Subcutaneous abdominal adipose tissue (tissue), 5 donors: Measurements from ENCODE around the gene ITSN2.
"Not testable (repeated sequence)": the region's sequence is repeated elsewhere in the genome, so short reads cannot be mapped to it uniquely, and the experiment has no call there.

Experiments used
- H3K27ac ChIP-seq: one replicate; pipeline ENCODE4 v1.7.0; 2013; ENCODE audit warnings: low read depth, mild to moderate bottlenecking, inconsistent platforms, low read length, moderate library complexity
- H3K27me3 ChIP-seq, 5 donors: one replicate each; pipeline ENCODE4 v1.7.0; 2013; ENCODE audit warnings: low read length in 5 of 5, inconsistent platforms in 1 of 5; ENCODE audit not compliant: control insufficient read depth in 5 of 5, insufficient read depth in 4 of 5
- H3K36me3 ChIP-seq, 5 donors: one replicate each; pipeline ENCODE4 v1.7.0; 2013; ENCODE audit warnings: low read length in 5 of 5; ENCODE audit not compliant: control insufficient read depth in 5 of 5, insufficient read depth in 5 of 5
- H3K4me1 ChIP-seq, 5 donors: one replicate each; pipeline ENCODE4 v1.7.0; 2013; ENCODE audit warnings: low read length in 5 of 5, mild to moderate bottlenecking in 3 of 5, moderate library complexity in 1 of 5; ENCODE audit not compliant: control insufficient read depth in 5 of 5, insufficient read depth in 5 of 5
- H3K4me3 ChIP-seq, 5 donors: one replicate each; pipeline ENCODE4 v1.7.0; 2013; ENCODE audit warnings: low read length in 5 of 5, low read depth in 1 of 5
- H3K9ac ChIP-seq, 5 donors: one replicate each; pipeline ENCODE4 v1.7.0; 2013; ENCODE audit warnings: low read length in 5 of 5, mild to moderate bottlenecking in 4 of 5, moderate library complexity in 3 of 5
- H3K9me3 ChIP-seq, 5 donors: one replicate each; pipeline ENCODE4 v1.7.0; 2013; ENCODE audit warnings: low read length in 5 of 5; ENCODE audit not compliant: control insufficient read depth in 5 of 5
- donor health status: healthy.
- donor health status: healthy.
- donor health status: healthy.
- donor health status: healthy.
- donor health status: healthy.

The ITSN2 gene

GRCh38 chr2:24365051-24365450 is 4.7 kb upstream of the ITSN2 start:
- Histone ChIP-seq H3K27me3 (no peaks in the 10 kb centered on the region), H3K4me3 (peak overlapping the region in 2 of 5 donors; percentile 3 to 24), H3K4me1 (peaks cover 6 to 25% (median 24%) of the 10 kb centered on the region in 5 donors), H3K27ac (peak overlapping the region; percentile 80), H3K9me3 (no peaks in the 10 kb centered on the region), H3K36me3 (no peaks in the 10 kb centered on the region), H3K9ac (peak overlapping the region in 3 of 5 donors; percentile 1 to 60 (median 35))

- Histone ChIP-seq H3K9me3 (no peaks in the 10 kb centered on the region), H3K27me3 (no peaks in the 10 kb centered on the region), H3K4me1 (peaks cover 6 to 38% (median 37%) of the 10 kb centered on the region in 5 donors), H3K9ac (no peak overlapping the region), H3K36me3 (no peaks in the 10 kb centered on the region), H3K4me3 (no peak overlapping the region), H3K27ac (no peak overlapping the region)
These were observed 3.0 kb upstream of the ITSN2 start for GRCh38 chr2:24363301-24363700.

GRCh38 chr2:24362253-24362652 is 1.9 kb upstream of the ITSN2 start:
- H3K9ac ChIP-seq: peak overlapping the region in 1 of 5 donors; percentile 1

GRCh38 chr2:24360963-24361330 is 611 bp upstream of the ITSN2 start:
- Histone ChIP-seq H3K27me3 (no peaks in the 10 kb centered on the region), H3K4me3 (peak overlapping the region; percentile 58 to 95 (median 86)), H3K36me3 (no peaks in the 10 kb centered on the region), H3K27ac (peak overlapping the region; percentile 86), H3K9ac (peak overlapping the region in 4 of 5 donors; percentile 86 to 95 (median 90)), H3K4me1 (peaks cover 6 to 38% (median 34%) of the 10 kb centered on the region in 5 donors), H3K9me3 (no peaks in the 10 kb centered on the region)

More at GRCh38 chr2:24362253-24362652, 1.9 kb upstream of the ITSN2 start:
- Histone ChIP-seq H3K9me3 (no peaks in the 10 kb centered on the region), H3K4me3 (no peak overlapping the region), H3K4me1 (peaks cover 6 to 40% (median 37%) of the 10 kb centered on the region in 5 donors), H3K27ac (no peak overlapping the region), H3K27me3 (no peaks in the 10 kb centered on the region), H3K36me3 (no peaks in the 10 kb centered on the region)

- H3K27me3 ChIP-seq: no peaks in the 10 kb centered on the region
- peaks cover 0 to 30% (median 23%) of the 10 kb centered on the region in 5 donors for H3K4me1 ChIP-seq
- peak overlapping the region; percentile 81 to 95 (median 89) for H3K9ac ChIP-seq
- H3K9me3 ChIP-seq: no peaks in the 10 kb centered on the region
- H3K36me3 ChIP-seq: no peaks in the 10 kb centered on the region
- peak overlapping the region; percentile 86 for H3K27ac ChIP-seq
- peak overlapping the region; percentile 85 to 95 (median 89) for H3K4me3 ChIP-seq
These were observed 947 bp downstream of the ITSN2 start for GRCh38 chr2:24359129-24360049.

- H3K36me3 ChIP-seq, H3K9ac ChIP-seq, H3K9me3 ChIP-seq, H3K27me3 ChIP-seq, H3K4me3 ChIP-seq, H3K27ac ChIP-seq: not testable (repeated sequence)
- peaks cover 0 to 42% (median 31%) of the 10 kb centered on the region in 5 donors for H3K4me1 ChIP-seq
These were observed 2.6 kb downstream of the ITSN2 start for GRCh38 chr2:24357767-24358166.

GRCh38 chr2:24357115-24357514 is 3.2 kb downstream of the ITSN2 start:
- not testable (repeated sequence) for H3K4me3 ChIP-seq, H3K9ac ChIP-seq, H3K27ac ChIP-seq, H3K36me3 ChIP-seq, H3K9me3 ChIP-seq, H3K27me3 ChIP-seq
- peaks cover 0 to 45% (median 36%) of the 10 kb centered on the region in 5 donors for H3K4me1 ChIP-seq

GRCh38 chr2:24354957-24355356 is 5.4 kb downstream of the ITSN2 start:
- H3K4me3 ChIP-seq: no peak overlapping the region

GRCh38 chr2:24354395-24354794 is 5.9 kb downstream of the ITSN2 start:
- Histone ChIP-seq H3K27ac (peak overlapping the region; percentile 9), H3K4me1 (peaks cover 0 to 50% (median 33%) of the 10 kb centered on the region in 5 donors), H3K9me3 (no peaks in the 10 kb centered on the region), H3K9ac (no peak overlapping the region), H3K27me3 (no peaks in the 10 kb centered on the region), H3K4me3 (no peak overlapping the region), H3K36me3 (no peaks in the 10 kb centered on the region)

More at GRCh38 chr2:24354957-24355356, 5.4 kb downstream of the ITSN2 start:
- peaks cover 0 to 52% (median 33%) of the 10 kb centered on the region in 5 donors for H3K4me1 ChIP-seq
- H3K9me3 ChIP-seq: no peaks in the 10 kb centered on the region
- no peaks in the 10 kb centered on the region for H3K27me3 ChIP-seq
- no peak overlapping the region for H3K27ac ChIP-seq
- H3K36me3 ChIP-seq: no peaks in the 10 kb centered on the region
- no peak overlapping the region for H3K9ac ChIP-seq

GRCh38 chr2:24353973-24354372 is 6.4 kb downstream of the ITSN2 start:
- no peak overlapping the region for H3K4me3 ChIP-seq
- peaks cover 0 to 45% (median 28%) of the 10 kb centered on the region in 5 donors for H3K4me1 ChIP-seq
- H3K27ac ChIP-seq: peak overlapping the region; percentile 9

More at GRCh38 chr2:24353973-24354372, 6.4 kb downstream of the ITSN2 start:
- Histone ChIP-seq H3K9ac (no peak overlapping the region), H3K36me3 (no peaks in the 10 kb centered on the region), H3K27me3 (no peaks in the 10 kb centered on the region), H3K9me3 (no peaks in the 10 kb centered on the region)
